Measurements from ENCODE around the gene LCP2. TPM values are rescaled to one million over a fixed set of nuclear protein-coding genes. Genes with fewer than 3 reads are reported as not detected.

LCP2 gene
- total and polyA plus RNA-seq, 2 of the 4 experiments (the other 2 are of a cell fraction): not detected

GRCh38 chr5:170327168-170327567 lies 29.6 kb upstream of the LCP2 start:
- TF ChIP-seq BHLHE40 (IDR thresholded peaks at IDR 0.05; ENCODE audit: low read depth, low read length) (no peak), FOS (IDR thresholded peaks at IDR 0.05; ENCODE audit: low read depth, low read length) (no peak), RFX5 (IDR thresholded peaks at IDR 0.05; ENCODE audit: low read depth, low read length) (no peak), MAFK (IDR thresholded peaks at IDR 0.05; ENCODE audit: low read depth, low read length) (no peak), CEBPB (IDR thresholded peaks at IDR 0.05; ENCODE audit: low read depth, low read length) (no peak), SMC3 (IDR thresholded peaks at IDR 0.05; ENCODE audit: low read depth, low read length) (no peak)
- TF ChIP-seq, protein P1, sequence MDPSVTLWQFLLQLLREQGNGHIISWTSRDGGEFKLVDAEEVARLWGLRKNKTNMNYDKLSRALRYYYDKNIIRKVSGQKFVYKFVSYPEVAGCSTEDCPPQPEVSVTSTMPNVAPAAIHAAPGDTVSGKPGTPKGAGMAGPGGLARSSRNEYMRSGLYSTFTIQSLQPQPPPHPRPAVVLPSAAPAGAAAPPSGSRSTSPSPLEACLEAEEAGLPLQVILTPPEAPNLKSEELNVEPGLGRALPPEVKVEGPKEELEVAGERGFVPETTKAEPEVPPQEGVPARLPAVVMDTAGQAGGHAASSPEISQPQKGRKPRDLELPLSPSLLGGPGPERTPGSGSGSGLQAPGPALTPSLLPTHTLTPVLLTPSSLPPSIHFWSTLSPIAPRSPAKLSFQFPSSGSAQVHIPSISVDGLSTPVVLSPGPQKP (IDR thresholded peaks at IDR 0.05; ENCODE audit: borderline replicate concordance, low read depth, low read length): no peak
- Histone ChIP-seq H2AFZ (replicated peaks; ENCODE audit: low read length, poor library complexity) (no peak overlapping the region), H2AK5ac (ENCODE audit: low read depth, low read length) (no peak overlapping the region), H3K27ac (ENCODE audit: insufficient read depth, low read length) (no peak overlapping the region), H3K14ac (replicated peaks; ENCODE audit: low read depth, low read length) (no peak overlapping the region), H3K4me3 (ENCODE audit: insufficient read depth, low read depth, low read length) (no peak overlapping the region), H3K23ac (ENCODE audit: low read depth, low read length) (no peak overlapping the region), H3K9me1 (ENCODE audit: insufficient read depth, low read length) (no peaks in the 10 kb centered on the region), H2BK20ac (ENCODE audit: low read depth, low read length) (no peak overlapping the region), H3K36me3 (ENCODE audit: control insufficient read depth, insufficient read depth, low read length) (no peaks in the 10 kb centered on the region), H3K9me3 (ENCODE audit: control insufficient read depth, insufficient read depth, low read length) (no peaks in the 10 kb centered on the region), H3K79me1 (ENCODE audit: low read depth in 1 of 2, low read length in 2 of 2) (no peaks in the 10 kb centered on the region), H2BK5ac (ENCODE audit: low read depth, low read length, poor library complexity, severe bottlenecking) (no peak overlapping the region), H3K4me1 (ENCODE audit: control insufficient read depth, insufficient read depth, low read length) (no peaks in the 10 kb centered on the region), H3K27me3 (ENCODE audit: control insufficient read depth, insufficient read depth, low read length) (no peaks in the 10 kb centered on the region), H4K20me1 (ENCODE audit: insufficient read depth, low read length) (no peaks in the 10 kb centered on the region), H2AK9ac (replicated peaks; ENCODE audit: low read depth, low read length, poor library complexity) (no peak overlapping the region), H4K5ac (ENCODE audit: low read depth, low read length) (no peak overlapping the region), H3K4me2 (ENCODE audit: low read depth, low read length) (no peak overlapping the region), H3K18ac (ENCODE audit: low read depth, low read length) (no peak overlapping the region), H2BK15ac (ENCODE audit: low read depth, low read length) (no peak overlapping the region), H3K4ac (ENCODE audit: low read depth, low read length) (no peak overlapping the region), H3K56ac (ENCODE audit: extremely low read depth, insufficient read depth, low read length) (no peak overlapping the region), H2BK120ac (ENCODE audit: low read depth, low read length) (no peak overlapping the region), H4K91ac (ENCODE audit: insufficient read depth, low read depth, low read length) (no peak overlapping the region), H3K9ac (ENCODE audit: low read depth, low read length) (no peak overlapping the region), H4K8ac (ENCODE audit: low read depth in 2 of 2, low read length in 2 of 2) (no peak overlapping the region)
- no TSS peak for BruUV-seq (replicated peaks)
- WGBS, 2 experiments (ENCODE audit: extremely low coverage in 2 of 2, insufficient read length in 1 of 2): 38% methylated on average over 1 of the region's 4 CpGs; no CpG with 5 or more reads in 1 of the 2 experiments
- intact Hi-C loops (cut with micrococcal nuclease): no loop called here
- DNase-seq (no peak), ATAC-seq (ENCODE audit: low read depth) (no peak)
- in situ Hi-C loops (cut with MboI; ENCODE audit: low sequenced_read_pairs): no loop called here
- dilution Hi-C loops (cut with HindIII; ENCODE audit: low sequenced_read_pairs, unreplicated experiment): no loop called here
- POLR2A ChIA-PET (ENCODE audit: unreplicated experiment): no interaction called here
- CTCF ChIA-PET: no interaction called here
